Activated CD4-positive, alpha-beta T cell treated with anti-CD3 and anti-CD28 coated beads, Interleukin-2, amount 50 U/mL, for 48 hours (primary cell): ENCODE results near the gene TSPAN18.

Source experiments
- DNase-seq, 2 experiments: peaks; one replicate each; pipeline ENCODE4 v3.0.0-alpha.2; 2020

TSPAN18 gene

GRCh38 chr11:44831605-44832394, 105.0 kb downstream of the TSPAN18 start:
- DNase-seq: no peak

GRCh38 chr11:44832452-44832851, 105.7 kb downstream of the TSPAN18 start:
- DNase-seq: no peak

- no peak for DNase-seq
These were observed 106.6 kb downstream of the TSPAN18 start for GRCh38 chr11:44833221-44833876.

GRCh38 chr11:44833877-44834452, 107.2 kb downstream of the TSPAN18 start:
- no peak for DNase-seq

- no peak for DNase-seq
These were observed 108.1 kb downstream of the TSPAN18 start for GRCh38 chr11:44834846-44835245.

- DNase-seq: no peak
These were observed 108.5 kb downstream of the TSPAN18 start for GRCh38 chr11:44835296-44835695.

- no peak for DNase-seq
These were observed 109.2 kb downstream of the TSPAN18 start for GRCh38 chr11:44835938-44836337.

GRCh38 chr11:44837661-44838060, 110.9 kb downstream of the TSPAN18 start:
- DNase-seq: no peak

- no peak for DNase-seq
These were observed 112.8 kb downstream of the TSPAN18 start for GRCh38 chr11:44839458-44840084.

- DNase-seq: no peak
These were observed 113.3 kb downstream of the TSPAN18 start for GRCh38 chr11:44840085-44840478.

GRCh38 chr11:44840521-44841251, 113.9 kb downstream of the TSPAN18 start:
- DNase-seq: no peak

GRCh38 chr11:44842220-44842619, 115.5 kb downstream of the TSPAN18 start:
- no peak for DNase-seq

- no peak for DNase-seq
These were observed 120.1 kb downstream of the TSPAN18 start for GRCh38 chr11:44846852-44847251.

GRCh38 chr11:44847316-44847715, 120.6 kb downstream of the TSPAN18 start:
- no peak for DNase-seq

- DNase-seq: no peak
These were observed 121.6 kb downstream of the TSPAN18 start for GRCh38 chr11:44848203-44848962.

- DNase-seq: no peak
These were observed 122.2 kb downstream of the TSPAN18 start for GRCh38 chr11:44848963-44849350.

- no peak for DNase-seq
These were observed 122.7 kb downstream of the TSPAN18 start for GRCh38 chr11:44849424-44849823.

GRCh38 chr11:44849922-44850321, 123.2 kb downstream of the TSPAN18 start:
- DNase-seq: no peak

- no peak for DNase-seq
These were observed 124.7 kb downstream of the TSPAN18 start for GRCh38 chr11:44851496-44851895.

GRCh38 chr11:44852159-44852747, 125.5 kb downstream of the TSPAN18 start:
- DNase-seq: no peak

GRCh38 chr11:44852952-44853351, 126.2 kb downstream of the TSPAN18 start:
- DNase-seq: no peak

GRCh38 chr11:44853666-44854065, 126.9 kb downstream of the TSPAN18 start:
- DNase-seq: no peak
